ENCODE data around the gene PALMD.

The PALMD gene

GRCh38 chr1:99657213-99658030 lies 11.5 kb downstream of the PALMD start:
- Histone ChIP-seq H3K9me3 (ENCODE audit: severe bottlenecking) (no peaks in the 10 kb centered on the region), H3K36me3 (no peaks in the 10 kb centered on the region), H3K4me3 (ENCODE audit: low read depth, low read length) (no peak overlapping the region), H3K27me3 (ENCODE audit: insufficient read depth, low read depth, severe bottlenecking) (no peaks in the 10 kb centered on the region), H3K27ac (no peak overlapping the region)
- no peak for DNase-seq
- TF ChIP-seq, protein P1, sequence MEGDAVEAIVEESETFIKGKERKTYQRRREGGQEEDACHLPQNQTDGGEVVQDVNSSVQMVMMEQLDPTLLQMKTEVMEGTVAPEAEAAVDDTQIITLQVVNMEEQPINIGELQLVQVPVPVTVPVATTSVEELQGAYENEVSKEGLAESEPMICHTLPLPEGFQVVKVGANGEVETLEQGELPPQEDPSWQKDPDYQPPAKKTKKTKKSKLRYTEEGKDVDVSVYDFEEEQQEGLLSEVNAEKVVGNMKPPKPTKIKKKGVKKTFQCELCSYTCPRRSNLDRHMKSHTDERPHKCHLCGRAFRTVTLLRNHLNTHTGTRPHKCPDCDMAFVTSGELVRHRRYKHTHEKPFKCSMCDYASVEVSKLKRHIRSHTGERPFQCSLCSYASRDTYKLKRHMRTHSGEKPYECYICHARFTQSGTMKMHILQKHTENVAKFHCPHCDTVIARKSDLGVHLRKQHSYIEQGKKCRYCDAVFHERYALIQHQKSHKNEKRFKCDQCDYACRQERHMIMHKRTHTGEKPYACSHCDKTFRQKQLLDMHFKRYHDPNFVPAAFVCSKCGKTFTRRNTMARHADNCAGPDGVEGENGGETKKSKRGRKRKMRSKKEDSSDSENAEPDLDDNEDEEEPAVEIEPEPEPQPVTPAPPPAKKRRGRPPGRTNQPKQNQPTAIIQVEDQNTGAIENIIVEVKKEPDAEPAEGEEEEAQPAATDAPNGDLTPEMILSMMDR (IDR thresholded peaks at IDR 0.05; ENCODE audit: low read depth, low read length), result no peak

- TF ChIP-seq, protein P1 (IDR thresholded peaks at IDR 0.05; ENCODE audit: low read depth, low read length), result no peak
- no peaks in the 10 kb centered on the region for H3K36me3 ChIP-seq
- no peak overlapping the region for H3K4me3 ChIP-seq (ENCODE audit: low read depth, low read length)
- no peak overlapping the region for H3K27ac ChIP-seq
- no peaks in the 10 kb centered on the region for H3K27me3 ChIP-seq (ENCODE audit: insufficient read depth, low read depth, severe bottlenecking)
- no peaks in the 10 kb centered on the region for H3K9me3 ChIP-seq (ENCODE audit: severe bottlenecking)
- DNase-seq, result no peak
Observed at GRCh38 chr1:99658031-99658290, 12.0 kb downstream of the PALMD start.

DNA sequence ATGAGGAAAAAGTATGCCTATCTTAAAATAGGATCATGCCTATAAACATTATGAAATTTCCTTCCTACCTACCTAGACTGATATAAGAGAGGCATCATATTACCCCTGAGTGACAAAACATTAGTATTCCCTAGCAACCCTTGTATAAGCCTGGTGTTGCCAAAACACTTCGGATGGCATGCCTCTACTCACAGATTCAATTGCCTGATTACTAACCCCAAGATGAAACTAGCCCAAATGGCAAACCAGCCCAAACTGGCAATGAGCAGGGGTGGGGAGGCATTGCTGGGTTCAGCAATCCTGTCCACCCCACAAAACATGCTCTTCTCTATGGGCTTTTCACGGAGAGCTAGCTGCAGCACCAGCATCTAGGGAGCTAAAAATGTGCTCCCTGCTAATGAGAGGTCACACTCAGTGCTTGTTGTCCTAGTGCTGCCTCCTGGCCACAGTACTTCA lies 13.9 kb downstream of the PALMD start:
- DNase-seq, result no peak
- no peak overlapping the region for H3K4me3 ChIP-seq (ENCODE audit: low read depth, low read length)
- H3K36me3 ChIP-seq, result no peaks in the 10 kb centered on the region
- no peaks in the 10 kb centered on the region for H3K9me3 ChIP-seq (ENCODE audit: severe bottlenecking)
- no peaks in the 10 kb centered on the region for H3K27me3 ChIP-seq (ENCODE audit: insufficient read depth, low read depth, severe bottlenecking)
- H3K27ac ChIP-seq, result no peak overlapping the region
- TF ChIP-seq, protein P1 (IDR thresholded peaks at IDR 0.05; ENCODE audit: low read depth, low read length), result no peak

DNA sequence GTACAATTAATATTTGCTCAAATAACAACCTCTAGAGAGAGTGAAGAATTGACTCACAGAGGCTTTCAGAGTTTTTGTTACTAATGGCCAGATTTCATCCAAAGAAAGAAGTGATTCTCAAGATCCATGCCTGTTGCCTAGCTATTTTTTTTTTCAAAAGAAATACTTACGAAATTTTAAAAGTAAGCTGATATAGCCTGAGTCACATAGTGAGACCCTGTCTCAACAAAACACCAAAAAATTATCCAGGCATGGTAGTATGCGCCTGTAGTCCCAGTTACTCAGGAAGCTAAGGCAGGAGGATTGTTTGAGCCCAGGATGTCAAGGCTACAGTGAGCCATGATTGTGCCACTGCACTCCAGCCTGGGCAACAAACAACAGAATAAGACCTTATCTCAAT lies 14.6 kb downstream of the PALMD start:
- Histone ChIP-seq H3K27ac (no peak overlapping the region), H3K9me3 (ENCODE audit: severe bottlenecking) (no peaks in the 10 kb centered on the region), H3K36me3 (no peaks in the 10 kb centered on the region), H3K27me3 (ENCODE audit: insufficient read depth, low read depth, severe bottlenecking) (no peaks in the 10 kb centered on the region), H3K4me3 (ENCODE audit: low read depth, low read length) (no peak overlapping the region)
- TF ChIP-seq, protein P1 (IDR thresholded peaks at IDR 0.05; ENCODE audit: low read depth, low read length), result no peak
- no peak for DNase-seq

DNA sequence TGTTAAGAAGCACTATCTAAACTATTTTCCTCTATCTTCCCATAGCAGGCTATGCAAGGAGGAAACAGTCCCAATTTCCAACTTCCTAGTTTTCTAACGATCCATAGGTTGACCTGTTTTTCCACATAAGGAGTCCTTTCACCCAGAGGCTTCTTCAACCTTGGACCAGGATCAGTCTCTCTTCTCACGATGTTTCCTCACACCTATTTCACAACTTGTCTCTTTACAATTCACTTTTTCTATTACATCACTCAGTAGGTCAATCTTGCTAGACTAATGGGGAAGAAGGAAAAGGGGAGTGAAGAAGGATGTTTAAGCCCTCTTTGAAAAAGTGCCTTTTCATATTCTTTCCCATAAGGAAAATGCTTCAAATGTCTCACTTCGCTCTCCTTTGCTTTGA lies 15.9 kb downstream of the PALMD start:
- no peaks in the 10 kb centered on the region for H3K9me3 ChIP-seq (ENCODE audit: severe bottlenecking)
- no peaks in the 10 kb centered on the region for H3K36me3 ChIP-seq
- TF ChIP-seq, protein P1 (IDR thresholded peaks at IDR 0.05; ENCODE audit: low read depth, low read length), result no peak
- no peak overlapping the region for H3K4me3 ChIP-seq (ENCODE audit: low read depth, low read length)
- no peaks in the 10 kb centered on the region for H3K27me3 ChIP-seq (ENCODE audit: insufficient read depth, low read depth, severe bottlenecking)
- DNase-seq, result no peak
- no peak overlapping the region for H3K27ac ChIP-seq

DNA sequence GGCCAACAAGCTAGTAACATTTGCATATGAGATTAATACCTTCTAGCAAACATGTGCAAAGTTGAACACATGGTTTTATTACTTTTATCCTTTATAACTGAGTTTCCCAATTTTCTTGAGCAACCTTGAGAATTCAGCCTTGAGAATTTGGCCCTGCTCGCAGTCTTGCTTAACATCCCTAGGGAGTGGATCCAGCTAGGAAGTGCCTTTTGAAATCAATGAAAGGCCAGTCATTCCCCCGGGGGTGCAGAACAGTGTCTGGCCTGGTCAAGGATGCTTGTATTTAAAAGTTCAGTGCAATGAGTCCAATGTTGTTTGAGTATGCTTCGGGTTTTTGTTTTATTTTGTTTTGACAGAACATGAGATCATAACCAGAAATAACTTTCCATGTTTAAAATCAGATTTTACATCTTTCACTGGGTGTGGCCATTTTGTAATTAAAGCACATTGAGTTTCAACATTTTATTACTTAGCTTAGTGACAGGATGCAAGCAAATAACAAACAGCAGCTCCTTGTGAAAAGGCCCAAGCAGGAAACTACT lies 16.7 kb downstream of the PALMD start:
- Histone ChIP-seq H3K9me3 (ENCODE audit: severe bottlenecking) (no peaks in the 10 kb centered on the region), H3K4me3 (ENCODE audit: low read depth, low read length) (no peak overlapping the region), H3K27ac (no peak overlapping the region), H3K36me3 (no peaks in the 10 kb centered on the region), H3K27me3 (ENCODE audit: insufficient read depth, low read depth, severe bottlenecking) (no peaks in the 10 kb centered on the region)
- TF ChIP-seq, protein P1 (IDR thresholded peaks at IDR 0.05; ENCODE audit: low read depth, low read length), result no peak
- no peak for DNase-seq
